ENCODE results near the gene SCN3A. TPM values are rescaled to one million over a fixed set of nuclear protein-coding genes. Genes with fewer than 3 reads are reported as not detected.

Gene SCN3A
- total RNA-seq, 2 donors from 2014 or later: 0.40 to 0.80 TPM

DNA sequence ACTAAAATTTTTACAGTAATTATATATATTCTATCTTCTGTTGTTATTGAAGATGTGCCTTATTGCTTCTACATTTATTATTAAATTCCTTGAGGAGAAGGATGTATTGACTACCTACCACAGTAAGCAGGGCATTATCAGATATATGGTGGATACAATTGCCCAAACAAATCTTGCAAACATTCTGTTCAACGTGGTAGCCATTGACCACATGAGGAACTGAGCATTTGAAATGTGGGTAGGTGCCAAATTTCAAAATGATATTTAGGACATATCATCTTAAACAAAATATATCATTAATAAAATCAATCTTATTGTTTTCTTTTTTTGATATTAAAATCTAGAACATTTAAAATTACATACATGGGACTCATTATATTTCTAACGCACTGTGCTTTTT, 11.1 kb downstream of the SCN3A start:
- intact Hi-C loops (cut with DNase I): no loop called here
- Histone ChIP-seq H3K4me3 (no peak overlapping the region), H3K9ac (ENCODE audit: low read depth in 2 of 2, low read length in 2 of 2) (no peak overlapping the region), H3K36me3 (no peaks in the 10 kb centered on the region), H3K27me3 (no peaks in the 10 kb centered on the region), H3K4me1 (no peaks in the 10 kb centered on the region), H3K9me3 (no peaks in the 10 kb centered on the region), H3K27ac (no peak overlapping the region)
- DNase-seq: no peak
- TF ChIP-seq, protein P1, sequence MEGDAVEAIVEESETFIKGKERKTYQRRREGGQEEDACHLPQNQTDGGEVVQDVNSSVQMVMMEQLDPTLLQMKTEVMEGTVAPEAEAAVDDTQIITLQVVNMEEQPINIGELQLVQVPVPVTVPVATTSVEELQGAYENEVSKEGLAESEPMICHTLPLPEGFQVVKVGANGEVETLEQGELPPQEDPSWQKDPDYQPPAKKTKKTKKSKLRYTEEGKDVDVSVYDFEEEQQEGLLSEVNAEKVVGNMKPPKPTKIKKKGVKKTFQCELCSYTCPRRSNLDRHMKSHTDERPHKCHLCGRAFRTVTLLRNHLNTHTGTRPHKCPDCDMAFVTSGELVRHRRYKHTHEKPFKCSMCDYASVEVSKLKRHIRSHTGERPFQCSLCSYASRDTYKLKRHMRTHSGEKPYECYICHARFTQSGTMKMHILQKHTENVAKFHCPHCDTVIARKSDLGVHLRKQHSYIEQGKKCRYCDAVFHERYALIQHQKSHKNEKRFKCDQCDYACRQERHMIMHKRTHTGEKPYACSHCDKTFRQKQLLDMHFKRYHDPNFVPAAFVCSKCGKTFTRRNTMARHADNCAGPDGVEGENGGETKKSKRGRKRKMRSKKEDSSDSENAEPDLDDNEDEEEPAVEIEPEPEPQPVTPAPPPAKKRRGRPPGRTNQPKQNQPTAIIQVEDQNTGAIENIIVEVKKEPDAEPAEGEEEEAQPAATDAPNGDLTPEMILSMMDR (IDR thresholded peaks at IDR 0.05): no peak

DNA sequence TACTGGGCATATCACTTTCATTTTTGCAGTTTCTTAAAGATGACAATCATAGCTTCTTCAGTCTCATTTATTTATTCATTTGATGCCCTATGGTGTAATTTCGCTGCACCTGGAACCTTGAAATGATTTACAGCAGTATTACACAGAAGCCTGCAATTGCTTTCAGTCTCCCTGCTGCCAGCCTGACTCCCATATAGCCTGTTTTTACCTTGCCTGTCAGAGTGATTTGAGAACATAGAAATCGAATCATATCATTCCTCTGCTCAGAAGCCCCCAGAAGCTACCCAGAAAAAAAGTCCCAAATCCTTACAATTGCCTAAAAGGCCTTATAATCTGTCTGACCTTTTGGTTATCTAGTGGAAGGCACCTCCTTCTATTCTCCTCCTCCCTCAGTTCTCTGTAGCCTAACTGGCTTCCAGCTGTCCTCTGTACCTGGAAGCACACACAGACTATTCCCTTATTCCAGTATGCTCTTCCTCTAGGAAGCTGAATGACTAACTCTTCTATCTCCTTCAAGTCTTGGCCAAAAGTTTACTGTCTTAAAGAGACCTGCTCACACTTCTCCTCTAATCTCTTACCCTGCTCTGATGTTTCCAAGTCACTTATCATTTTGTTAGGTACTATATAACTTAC, 12.6 kb downstream of the SCN3A start:
- Histone ChIP-seq H3K4me1 (no peaks in the 10 kb centered on the region), H3K27me3 (no peaks in the 10 kb centered on the region), H3K27ac (no peak overlapping the region), H3K9me3 (no peaks in the 10 kb centered on the region), H3K9ac (ENCODE audit: low read depth in 2 of 2, low read length in 2 of 2) (no peak overlapping the region), H3K4me3 (no peak overlapping the region), H3K36me3 (no peaks in the 10 kb centered on the region)
- TF ChIP-seq, protein P1 (IDR thresholded peaks at IDR 0.05): no peak
- intact Hi-C loops (cut with DNase I): no loop called here
- DNase-seq: no peak

DNA sequence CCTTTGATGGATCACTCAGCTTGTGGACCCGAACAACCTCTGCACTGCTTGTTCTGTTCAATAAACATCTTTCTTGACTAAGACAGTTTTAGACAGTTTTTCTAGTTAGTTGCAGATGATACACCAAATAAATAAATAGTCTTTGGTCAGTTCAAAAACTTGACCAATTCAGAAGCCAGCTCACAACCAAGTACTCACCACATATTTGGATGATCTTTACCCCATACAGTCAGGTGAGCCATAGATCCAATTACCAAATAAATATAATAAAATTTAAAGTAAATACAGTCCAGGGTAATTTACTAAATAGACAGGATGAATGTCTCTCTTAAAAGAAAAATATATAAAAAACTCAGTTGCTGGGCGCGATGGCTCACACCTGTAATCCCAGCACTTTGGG, 18.2 kb downstream of the SCN3A start:
- H3K9me3 ChIP-seq: no peaks in the 10 kb centered on the region
- no peaks in the 10 kb centered on the region for H3K36me3 ChIP-seq

DNA sequence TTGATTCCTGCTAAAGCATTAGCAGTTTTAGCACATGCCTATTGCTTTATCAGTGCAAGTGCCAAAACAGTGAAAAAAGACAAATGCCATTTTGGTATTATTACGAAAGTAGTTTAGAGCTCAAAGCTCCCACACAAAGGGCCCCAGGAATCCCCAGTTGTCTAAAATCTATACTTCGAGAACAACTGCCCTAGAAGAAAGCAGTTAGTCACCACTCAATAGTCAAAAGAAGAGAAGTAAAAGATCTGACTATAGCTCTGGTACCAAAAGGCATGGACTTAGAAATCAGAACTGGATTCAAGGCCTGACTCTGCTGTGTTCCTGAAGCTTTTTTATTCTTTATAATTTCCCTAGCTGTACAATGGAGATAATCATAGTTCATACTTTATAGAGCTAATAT, 21.8 kb downstream of the SCN3A start:
- Histone ChIP-seq H3K4me3 (no peak overlapping the region), H3K27ac (no peak overlapping the region), H3K27me3 (no peaks in the 10 kb centered on the region), H3K36me3 (no peaks in the 10 kb centered on the region), H3K4me1 (no peaks in the 10 kb centered on the region), H3K9ac (ENCODE audit: low read depth in 2 of 2, low read length in 2 of 2) (no peak overlapping the region), H3K9me3 (no peaks in the 10 kb centered on the region)
- intact Hi-C loops (cut with DNase I): no loop called here
- DNase-seq: no peak
- TF ChIP-seq, protein P1 (IDR thresholded peaks at IDR 0.05): no peak

More for the DNA sequence above, 18.2 kb downstream of the SCN3A start:
- TF ChIP-seq, protein P1 (IDR thresholded peaks at IDR 0.05): no peak
- Histone ChIP-seq H3K9ac (ENCODE audit: low read depth in 2 of 2, low read length in 2 of 2) (no peak overlapping the region), H3K4me3 (no peak overlapping the region), H3K27me3 (no peaks in the 10 kb centered on the region), H3K27ac (no peak overlapping the region), H3K4me1 (no peaks in the 10 kb centered on the region)
- intact Hi-C loops (cut with DNase I): no loop called here
- DNase-seq: no peak

DNA sequence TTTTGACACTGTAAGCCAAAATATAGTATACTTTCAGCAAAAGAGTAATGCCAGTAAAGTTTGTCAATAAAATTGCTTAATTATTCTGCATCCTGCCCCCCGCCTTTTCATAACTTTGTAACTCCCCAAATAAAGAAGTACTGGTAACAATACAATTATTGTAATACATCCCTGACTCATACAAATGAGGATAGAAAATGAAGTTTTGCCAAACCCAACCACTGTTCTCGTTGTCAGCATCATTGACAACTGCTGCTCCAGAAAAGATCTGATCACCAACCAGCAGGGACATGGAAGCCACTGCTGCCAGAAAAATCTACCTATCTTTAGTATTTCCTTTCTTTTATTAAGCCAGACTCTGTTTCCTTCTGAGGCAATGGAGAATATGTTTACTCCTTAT, 27.1 kb downstream of the SCN3A start:
- TF ChIP-seq, protein P1 (IDR thresholded peaks at IDR 0.05): no peak

More for the DNA sequence above, 27.1 kb downstream of the SCN3A start:
- no peak for DNase-seq
- Histone ChIP-seq H3K9me3 (no peaks in the 10 kb centered on the region), H3K27me3 (no peaks in the 10 kb centered on the region), H3K4me1 (no peaks in the 10 kb centered on the region), H3K27ac (no peak overlapping the region), H3K9ac (ENCODE audit: low read depth in 2 of 2, low read length in 2 of 2) (no peak overlapping the region), H3K4me3 (no peak overlapping the region), H3K36me3 (no peaks in the 10 kb centered on the region)
- intact Hi-C loops (cut with DNase I): no loop called here
